SK-N-DZ (cell line): ENCODE results near the gene SHBG.

ENCODE experiments used
- DNase-seq: peaks from one replicate; pipeline ENCODE4 v3.0.0-alpha.2; 2015; ENCODE audit warnings: low spot score

SHBG gene

GRCh38 chr17:7646457-7646856, 16.5 kb downstream of the SHBG start:
- no peak for DNase-seq

GRCh38 chr17:7647018-7647417, 17.1 kb downstream of the SHBG start:
- no peak for DNase-seq

- DNase-seq: peak; percentile 96
These were observed 20.7 kb downstream of the SHBG start, which contains the start of gene ATP1B2 for GRCh38 chr17:7650509-7651096. ATP1B2 (plus strand) TSS chr17:7650926; CDS start chr17:7651519, 593 bp downstream.

GRCh38 chr17:7651097-7651664, 21.2 kb downstream of the SHBG start:
- DNase-seq: no peak

- peak; percentile 46 for DNase-seq
These were observed 21.9 kb downstream of the SHBG start for GRCh38 chr17:7651665-7652387.

- DNase-seq: no peak
These were observed 22.7 kb downstream of the SHBG start for GRCh38 chr17:7652388-7653356.

GRCh38 chr17:7654832-7655540, 25.1 kb downstream of the SHBG start:
- no peak for DNase-seq

- no peak for DNase-seq
These were observed 25.6 kb downstream of the SHBG start for GRCh38 chr17:7655541-7655840.

GRCh38 chr17:7656958-7657609, 27.1 kb downstream of the SHBG start:
- peak; percentile 47 for DNase-seq

- DNase-seq: no peak
These were observed 37.9 kb downstream of the SHBG start for GRCh38 chr17:7667656-7668406.

- DNase-seq: no peak
These were observed 38.5 kb downstream of the SHBG start for GRCh38 chr17:7668482-7668881.

- no peak for DNase-seq
These were observed 43.3 kb downstream of the SHBG start for GRCh38 chr17:7673239-7673638.

GRCh38 chr17:7674934-7675333, 45.0 kb downstream of the SHBG start:
- DNase-seq: no peak

- no peak for DNase-seq
These were observed 46.6 kb downstream of the SHBG start for GRCh38 chr17:7676533-7676932.

GRCh38 chr17:7677388-7678067, 47.6 kb downstream of the SHBG start:
- DNase-seq: no peak
